T-helper 9 cell (primary cell): ENCODE measurements around the gene PEAR1.
A peak's percentile ranks its signal among the peaks of the same experiment; 100 is the strongest.

Source experiments
- DNase-seq: peaks from one replicate; pipeline ENCODE4 v3.0.0-alpha.2; 2020

The PEAR1 gene

GRCh38 chr1:156883919-156884318 is 9.6 kb upstream of the PEAR1 start:
- DNase-seq = no peak

DNA sequence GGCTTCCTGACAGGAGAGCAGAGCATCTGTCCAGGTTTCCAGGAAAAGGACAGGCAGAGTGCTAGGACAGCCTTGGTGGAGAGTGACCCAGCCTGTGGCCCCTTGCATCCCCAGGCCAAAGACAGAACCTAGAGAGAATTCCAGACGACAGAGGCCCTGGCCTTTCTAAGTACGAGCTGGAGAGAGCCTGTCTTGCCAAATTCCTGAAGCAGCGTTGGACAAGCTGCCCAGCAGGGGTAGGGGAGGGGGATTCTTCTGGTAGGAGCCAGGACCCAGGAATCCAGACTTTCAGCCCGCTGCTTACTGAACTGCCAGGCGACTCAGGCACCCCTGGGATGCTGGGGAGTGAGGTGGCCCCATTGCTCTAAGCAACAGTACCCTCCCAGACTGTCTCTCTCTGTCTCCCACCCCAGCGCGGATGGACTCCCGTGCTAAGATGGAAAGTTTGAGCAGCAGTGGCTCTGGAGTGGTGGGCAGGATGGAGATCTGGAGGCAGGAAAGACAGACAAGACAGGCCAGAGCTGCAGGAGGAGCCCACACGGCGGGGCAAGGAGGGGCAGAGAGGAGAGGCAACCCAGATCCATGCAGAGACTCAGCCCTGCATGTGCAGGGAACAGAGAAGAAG is 8.8 kb upstream of the PEAR1 start:
- no peak for DNase-seq

DNA sequence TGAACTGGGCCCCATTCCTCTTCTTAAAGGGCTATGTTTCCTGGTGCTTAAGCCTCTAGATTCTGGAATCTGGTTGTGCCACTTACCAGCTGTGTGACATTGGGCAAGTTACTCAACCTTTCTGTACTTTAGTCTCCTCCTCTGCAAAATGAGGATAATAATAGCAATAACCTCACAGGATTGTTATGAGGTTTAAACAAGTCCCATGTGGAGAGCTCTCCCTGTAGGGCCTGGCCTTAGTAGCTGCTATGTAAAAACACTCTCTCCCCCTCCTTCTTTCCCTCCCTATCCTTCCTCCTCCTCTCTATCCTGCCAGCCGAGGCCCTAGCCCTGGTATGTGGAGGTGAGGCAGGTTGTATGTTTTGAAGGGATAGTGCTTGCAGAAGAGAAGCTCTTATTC is 8.2 kb upstream of the PEAR1 start:
- no peak for DNase-seq

DNA sequence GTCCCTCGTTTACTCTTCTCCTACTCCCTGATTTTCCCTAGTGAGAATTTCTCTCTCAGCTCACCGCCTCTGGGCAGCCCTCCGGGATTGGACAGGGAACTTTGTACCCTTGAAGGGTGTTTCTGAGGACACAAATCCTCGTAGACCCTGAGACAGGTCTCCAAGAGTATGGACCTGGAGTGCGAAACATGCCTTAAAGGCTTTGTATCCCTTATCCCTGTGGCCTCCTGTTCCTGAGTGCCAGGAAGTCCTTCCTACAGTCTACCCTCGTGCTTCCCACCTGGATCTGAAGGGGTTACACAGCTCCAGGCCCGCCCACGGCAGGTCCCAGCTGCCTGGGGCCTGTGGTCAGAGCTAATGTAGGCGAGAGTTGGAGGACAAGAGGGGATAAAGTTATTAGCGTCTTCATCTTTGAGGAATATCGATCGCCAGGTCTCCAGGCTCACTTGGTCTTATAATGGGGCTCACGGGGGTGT is 7.6 kb upstream of the PEAR1 start:
- DNase-seq = no peak

DNA sequence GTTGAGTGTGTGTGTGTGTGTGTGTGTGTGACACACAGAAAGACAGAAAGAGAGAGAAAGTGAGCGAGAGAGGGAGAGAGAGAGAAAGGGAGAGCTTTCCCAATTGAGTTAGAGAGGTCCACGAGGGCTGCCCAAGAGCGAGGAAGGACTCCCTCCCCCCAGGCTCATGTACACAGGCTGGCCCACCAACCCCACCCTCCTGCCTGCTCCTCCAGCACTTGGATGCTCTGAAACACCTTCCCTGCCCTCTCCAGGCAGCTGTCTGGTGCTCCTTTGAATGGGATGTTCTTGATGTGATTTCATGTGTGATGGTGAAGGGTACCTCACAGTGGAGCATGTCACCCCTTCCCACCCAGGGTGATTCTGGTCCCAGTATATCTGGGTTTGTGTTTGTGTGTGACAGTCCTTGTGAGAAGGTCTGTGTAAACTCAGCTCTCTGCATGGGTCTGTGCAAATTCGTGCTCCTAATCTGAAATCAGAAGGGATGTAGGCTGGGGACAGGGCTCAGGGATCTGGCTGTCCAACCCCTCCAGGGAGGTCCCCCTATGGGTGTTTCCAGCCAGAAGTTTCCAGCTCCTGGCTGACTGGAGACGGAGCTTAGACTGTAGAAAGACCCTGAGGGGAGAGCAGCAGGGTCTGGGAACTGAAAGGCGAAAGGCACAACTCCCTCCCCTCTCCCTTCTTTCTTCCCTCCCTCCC is 6.8 kb upstream of the PEAR1 start:
- no peak for DNase-seq

- DNase-seq = no peak
Observed at GRCh38 chr1:156887317-156887716, 6.2 kb upstream of the PEAR1 start.

- no peak for DNase-seq
Observed at GRCh38 chr1:156887734-156888133, 5.8 kb upstream of the PEAR1 start.

DNA sequence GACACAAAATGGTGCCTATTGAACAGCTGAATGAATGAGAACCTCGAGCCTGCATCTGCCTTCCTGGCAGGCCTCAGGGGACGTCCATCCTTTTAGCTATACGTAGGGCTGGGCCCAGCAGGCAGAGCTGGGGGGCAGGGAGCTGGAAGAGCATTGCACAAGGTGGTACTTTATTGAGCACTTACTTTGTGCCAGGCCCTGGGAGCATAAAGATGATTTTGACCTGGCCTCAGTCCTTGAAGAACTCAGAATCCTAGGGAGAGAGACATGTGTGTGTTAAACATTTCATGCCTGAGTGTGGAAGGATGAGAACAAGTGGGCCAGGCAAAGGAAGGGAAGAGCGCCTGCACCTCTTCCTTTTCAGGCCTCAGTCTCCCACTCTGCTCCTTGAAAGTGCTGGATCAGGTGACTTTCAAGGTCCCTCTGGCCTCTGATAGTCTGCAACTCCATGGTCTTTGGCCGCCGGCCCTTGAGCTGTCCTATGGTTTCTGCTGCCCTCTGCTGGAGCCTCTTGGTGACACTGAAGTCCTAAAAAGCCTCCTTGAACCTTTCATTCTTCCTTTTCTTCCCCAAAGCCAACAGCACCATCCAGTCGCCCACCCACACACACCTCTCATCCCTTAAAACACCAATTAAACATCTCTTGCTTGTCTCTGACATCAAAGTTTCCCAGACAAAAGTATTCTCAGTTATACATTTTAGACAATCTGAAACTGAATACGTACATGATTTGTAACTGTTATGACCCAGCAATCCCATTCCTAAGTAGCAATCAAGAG is 3.5 kb upstream of the PEAR1 start:
- DNase-seq = peak; percentile 43

DNA sequence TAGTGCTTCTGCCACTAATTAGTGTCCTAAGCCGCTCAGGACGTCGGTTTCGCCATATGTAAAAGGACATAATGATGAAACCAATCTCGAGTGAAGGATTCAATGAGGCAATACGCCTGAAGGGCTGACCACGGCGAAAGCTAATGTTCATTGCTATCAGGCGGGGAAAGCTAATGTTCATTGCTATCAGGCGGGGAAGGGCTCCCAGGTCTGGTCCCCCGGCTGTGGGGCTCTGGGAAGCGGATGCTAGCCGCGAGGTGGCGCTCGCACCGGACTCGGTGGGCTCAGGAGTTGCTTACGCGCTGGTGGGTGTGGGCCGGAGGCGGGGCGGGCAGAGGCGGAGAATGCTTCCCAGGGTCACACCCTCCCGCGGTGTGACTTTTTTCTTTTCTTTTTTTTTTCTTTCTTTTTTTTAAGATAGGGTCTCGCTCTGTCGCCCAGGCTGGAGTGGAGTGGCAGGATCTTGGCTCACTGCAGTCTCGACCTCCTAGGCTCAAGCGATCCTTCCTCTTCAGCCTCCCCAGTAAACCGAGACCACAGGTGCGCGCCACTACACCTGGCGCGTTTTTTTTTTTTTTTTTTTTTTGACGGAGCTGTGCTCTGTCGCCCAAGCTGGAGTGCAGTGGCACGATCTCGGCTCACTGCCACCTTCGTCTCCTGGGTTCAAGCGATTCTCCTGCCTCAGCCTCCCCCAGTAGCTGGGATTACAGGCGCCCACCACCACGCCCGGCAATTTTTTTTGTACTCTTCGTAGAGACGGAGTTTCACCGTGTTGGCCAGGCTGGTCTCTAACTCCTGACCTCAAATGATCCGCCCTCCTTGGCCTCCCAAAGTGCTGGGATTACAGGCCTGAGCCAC is 1.1 kb upstream of the PEAR1 start:
- peak; percentile 80 for DNase-seq

DNA sequence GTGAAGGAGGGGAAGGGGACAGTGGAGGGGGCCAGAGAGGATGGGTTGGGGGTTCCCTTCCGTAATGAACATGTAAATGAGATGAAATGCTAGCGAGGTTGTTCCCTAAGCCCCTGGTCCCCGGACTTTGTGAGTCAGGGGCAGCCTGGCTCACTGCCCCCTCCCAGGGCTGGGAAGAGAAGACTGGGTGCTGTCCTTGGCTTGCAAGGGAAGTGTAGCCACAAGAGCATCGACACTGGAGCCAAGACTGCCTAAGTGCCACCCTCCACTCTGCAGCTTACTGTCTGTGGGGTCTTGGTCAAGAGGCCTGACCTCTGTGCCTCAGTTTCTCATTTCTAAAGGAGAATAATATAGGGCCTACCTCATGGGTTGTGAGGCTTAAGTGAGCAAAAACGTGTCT is 483 bp downstream of the PEAR1 start:
- no peak for DNase-seq

DNA sequence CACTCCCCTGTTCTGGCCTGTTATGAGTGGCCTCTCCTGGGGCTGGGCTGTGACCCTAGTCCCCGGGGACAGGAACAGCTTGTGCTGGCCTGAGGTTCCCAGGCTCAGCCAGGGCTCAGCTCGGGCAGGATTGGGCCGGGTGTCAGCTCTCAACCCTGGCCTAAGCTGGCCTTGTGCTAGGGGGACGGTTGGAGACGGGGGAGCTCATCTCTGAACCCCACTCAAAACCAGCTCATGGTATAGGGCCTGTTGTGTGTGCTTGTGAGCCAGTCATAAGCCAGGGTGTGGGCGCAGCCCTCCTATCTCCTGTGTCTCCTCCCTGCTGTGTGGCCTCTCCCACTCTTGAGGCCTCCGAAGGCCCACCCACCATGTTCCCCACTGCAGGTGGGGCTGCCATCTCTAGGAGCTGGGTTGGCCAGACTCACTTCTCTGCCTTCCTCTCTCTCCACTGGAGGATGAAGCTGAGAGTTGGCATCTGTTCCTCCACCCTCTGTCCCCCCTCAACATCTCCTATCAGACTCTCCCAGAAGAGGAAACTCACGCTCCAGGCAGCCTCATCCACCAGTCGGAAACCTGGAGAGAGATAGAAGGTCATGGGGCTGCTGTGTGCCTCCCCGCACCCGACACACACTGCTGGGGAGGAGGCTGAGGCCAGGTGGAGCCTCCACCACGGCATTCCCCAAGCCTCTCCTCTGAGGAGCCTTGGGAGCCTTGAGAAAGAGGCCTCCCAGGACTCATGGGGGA is 1.4 kb downstream of the PEAR1 start:
- DNase-seq = no peak

DNA sequence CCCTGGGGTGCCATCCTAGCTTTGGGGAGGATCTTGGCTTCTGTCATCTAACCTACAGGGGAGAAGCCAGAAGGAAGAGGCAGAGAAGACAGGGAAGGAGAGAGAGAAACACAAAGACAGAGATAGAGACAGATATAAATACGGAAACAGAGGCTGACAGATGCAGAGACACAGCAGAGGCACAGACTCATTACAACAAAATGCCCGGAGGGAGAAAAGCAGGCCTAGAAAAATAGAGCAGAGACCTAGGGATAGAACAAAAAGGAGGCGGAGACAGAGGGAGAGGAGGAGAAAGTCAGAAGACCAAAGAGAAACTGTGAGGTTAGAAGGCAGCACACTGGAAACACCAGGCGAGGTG is 1.9 kb downstream of the PEAR1 start:
- no peak for DNase-seq

DNA sequence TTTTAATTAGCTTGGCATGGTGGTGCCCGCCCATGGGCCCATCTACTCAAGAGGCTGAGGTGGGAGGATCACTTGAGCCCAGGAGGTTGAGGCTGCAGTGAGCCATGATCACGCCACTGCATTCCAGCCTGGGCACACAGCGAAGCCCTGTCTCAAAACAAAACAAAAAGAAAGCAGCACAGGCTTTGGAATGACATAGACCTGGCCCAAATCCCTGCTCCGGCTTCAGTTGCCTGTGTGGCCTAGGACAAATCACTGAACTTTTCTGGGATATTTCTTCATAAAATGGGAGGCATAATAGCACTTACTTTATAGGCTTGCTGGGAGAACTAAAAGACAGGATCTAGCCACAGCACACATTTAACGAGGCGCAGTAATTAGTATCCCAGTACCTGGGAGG is 2.4 kb downstream of the PEAR1 start:
- DNase-seq = no peak

DNA sequence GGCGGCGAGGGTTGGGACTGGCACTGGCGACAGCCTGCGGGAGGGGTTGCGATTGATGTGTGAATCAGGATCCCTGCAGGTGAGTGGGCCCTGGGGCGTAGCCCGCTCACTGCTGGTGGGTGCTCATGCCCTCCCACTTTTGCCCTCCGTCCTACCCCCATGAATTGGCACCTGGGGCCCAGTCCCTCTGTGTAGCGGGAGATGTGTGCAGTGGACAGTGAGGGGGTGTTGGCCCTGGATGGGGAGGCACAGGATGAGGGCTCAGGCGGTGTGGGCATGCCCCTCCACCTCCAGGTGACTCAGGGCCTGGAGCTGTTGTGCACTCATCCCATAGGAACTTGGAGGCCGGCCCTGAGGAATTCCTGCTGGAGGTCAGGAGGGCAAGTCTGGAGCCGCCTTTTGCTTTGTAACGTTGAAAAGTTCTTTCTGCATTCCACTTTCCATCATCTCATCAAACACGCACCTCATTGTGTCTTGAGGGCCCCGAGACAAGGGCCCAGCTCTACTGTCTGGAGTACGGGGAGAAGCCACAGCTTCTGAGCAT is 3.0 kb downstream of the PEAR1 start:
- no peak for DNase-seq

DNA sequence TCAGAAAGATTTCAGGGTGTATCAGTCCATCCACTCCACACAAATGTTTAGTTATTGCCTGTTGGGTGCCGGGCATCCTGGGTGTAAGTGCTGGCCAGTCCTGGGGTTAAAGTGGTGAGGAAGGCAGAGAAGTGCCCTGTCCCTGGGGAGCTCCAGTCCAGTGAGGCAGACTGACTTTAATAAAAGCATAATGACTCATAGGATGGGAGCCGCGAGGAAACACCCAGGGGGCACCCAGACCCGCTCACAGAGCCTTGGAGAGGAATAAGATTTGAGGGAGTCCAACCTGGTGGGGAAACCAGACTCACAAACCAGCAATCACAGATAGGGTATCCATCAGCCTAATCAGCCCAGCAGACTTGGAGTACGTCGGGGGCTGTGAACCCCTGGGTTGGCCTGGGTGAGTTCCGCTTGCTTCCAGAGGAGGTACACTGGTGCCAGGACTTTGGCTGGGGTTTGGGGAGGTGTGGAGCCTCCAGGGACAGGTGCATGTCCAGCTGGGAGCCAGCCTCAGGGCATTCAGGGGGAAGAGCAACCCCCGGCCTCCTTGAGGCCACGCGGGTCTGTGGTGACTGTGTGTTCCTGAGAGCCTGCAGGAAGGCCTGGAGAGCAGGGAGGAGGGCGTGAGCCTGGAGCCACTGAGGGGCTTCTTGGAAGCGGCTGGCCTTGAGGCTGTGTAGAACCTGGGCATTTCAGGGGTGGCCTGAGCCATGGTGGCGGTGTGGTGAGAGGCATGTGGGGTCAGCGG is 3.7 kb downstream of the PEAR1 start:
- DNase-seq = no peak

DNA sequence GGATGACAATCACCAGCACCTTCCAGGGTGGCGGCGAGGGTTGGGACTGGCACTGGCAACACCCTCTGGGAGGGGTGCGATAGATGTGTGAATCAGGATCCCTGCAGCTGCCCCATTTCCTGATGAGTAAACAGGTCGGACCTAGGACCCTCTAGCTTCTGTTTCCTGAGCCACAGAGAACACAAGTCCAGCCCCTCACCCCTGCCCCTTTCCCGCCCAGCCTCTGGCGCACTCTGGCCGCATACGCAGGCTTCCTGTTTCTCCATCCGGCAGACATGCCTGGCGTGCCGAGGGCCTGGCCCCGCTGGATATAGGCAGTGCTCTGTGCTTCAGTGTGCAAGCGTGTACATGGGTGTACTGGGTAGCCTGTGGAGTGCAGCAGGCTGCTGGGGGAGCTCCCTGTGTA is 4.6 kb downstream of the PEAR1 start:
- no peak for DNase-seq

- DNase-seq = no peak
Observed at GRCh38 chr1:156898971-156899664, 5.6 kb downstream of the PEAR1 start.

DNA sequence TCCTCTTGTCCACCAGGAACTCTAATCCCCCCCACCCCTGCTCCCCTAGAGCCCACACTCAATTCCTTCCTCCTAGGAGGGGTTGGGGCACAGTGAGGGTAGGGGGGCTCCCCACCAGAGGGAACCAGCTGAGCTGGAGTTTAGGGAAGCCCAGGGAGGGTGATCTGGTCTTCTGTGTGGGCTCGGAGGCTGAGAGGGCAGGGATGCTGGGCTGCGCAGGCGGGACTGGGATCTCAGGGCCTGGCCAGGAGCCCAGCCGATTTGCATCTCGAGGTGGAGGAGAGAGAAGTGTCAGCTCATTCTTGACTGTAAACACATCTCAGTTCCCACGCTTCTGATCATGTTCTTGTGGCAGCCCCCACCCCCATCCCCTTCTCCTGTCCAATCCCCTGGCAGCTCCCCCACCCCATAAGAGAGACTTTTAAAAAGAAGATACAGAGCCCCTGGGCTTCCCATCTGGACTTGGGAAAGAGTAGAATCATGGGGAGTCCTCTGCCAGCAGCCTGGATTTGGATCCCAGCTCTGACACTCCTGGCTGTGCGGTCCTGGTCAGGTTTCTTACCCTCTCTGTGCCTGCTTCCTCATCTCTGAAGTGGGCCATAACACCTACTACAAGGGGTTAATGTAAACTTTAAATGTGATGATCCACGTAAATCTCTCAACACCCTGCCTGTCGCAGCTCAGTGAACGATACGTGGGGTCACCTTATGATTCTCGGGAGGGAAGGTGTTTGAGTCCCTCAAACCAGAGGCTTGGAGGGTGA is 6.6 kb downstream of the PEAR1 start:
- no peak for DNase-seq

GRCh38 chr1:156900896-156901589 is 7.5 kb downstream of the PEAR1 start:
- no peak for DNase-seq
